HG03280 (cell line): ENCODE results near the gene TMEM119.

Experiments
- ATAC-seq: cut with Tn5 transposase; IDR thresholded peaks from one replicate; pipeline ENCODE4 v1.9.1; 2021; ENCODE audit warnings: mild to moderate bottlenecking, moderate library complexity; ENCODE audit not compliant: unreplicated experiment

The TMEM119 gene

GRCh38 chr12:108548954-108549521 is 48.8 kb downstream of the TMEM119 start:
- peak; percentile 49 for ATAC-seq

- no peak for ATAC-seq
These were observed 50.2 kb downstream of the TMEM119 start for GRCh38 chr12:108547686-108548085.

- ATAC-seq: no peak
These were observed 54.2 kb downstream of the TMEM119 start for GRCh38 chr12:108543652-108544051.

GRCh38 chr12:108542320-108542719 is 55.6 kb downstream of the TMEM119 start:
- no peak for ATAC-seq
